ENCODE results near the gene STK39. TPM values are rescaled to one million over a fixed set of nuclear protein-coding genes. Genes with fewer than 3 reads are reported as not detected.

STK39 gene
- total and polyA plus RNA-seq, 2 donors from 2014 or later: 15.9 to 27.1 TPM

- Histone ChIP-seq H3K36me3 (ENCODE audit: control insufficient read depth in 2 of 3, insufficient read depth in 3 of 3, low read length in 3 of 3) (no peaks in the 10 kb centered on the region), H3K9ac (ENCODE audit: low read length in 3 of 3) (no peak overlapping the region), H3K27ac (ENCODE audit: low read depth in 2 of 2, low read length in 2 of 2) (no peak overlapping the region), H3K4me1 (ENCODE audit: control insufficient read depth in 2 of 3, insufficient read depth in 2 of 3, low read depth in 1 of 3, low read length in 3 of 3) (no peaks in the 10 kb centered on the region), H3K27me3 (ENCODE audit: control insufficient read depth, insufficient read depth, low read length) (no peaks in the 10 kb centered on the region), H3K4me3 (ENCODE audit: low read length in 3 of 3) (no peak overlapping the region), H3K9me3 (ENCODE audit: control insufficient read depth in 2 of 3, insufficient read depth in 1 of 3, low read length in 3 of 3) (no peaks in the 10 kb centered on the region)
- DNase-seq (no peak), FAIRE-seq (no peak)
- intact Hi-C loops (cut with DNase I): no loop called here
- TF ChIP-seq CTCF (IDR thresholded peaks at IDR 0.05; ENCODE audit: borderline replicate concordance, extremely low read depth, insufficient read depth): no peak
These were observed 245.3 kb downstream of the STK39 start for GRCh38 chr2:168002021-168002553.

- TF ChIP-seq CTCF (IDR thresholded peaks at IDR 0.05; ENCODE audit: borderline replicate concordance, extremely low read depth, insufficient read depth): no peak
- no peaks in the 10 kb centered on the region for H3K27me3 ChIP-seq (ENCODE audit: control insufficient read depth, insufficient read depth, low read length)
- no peak overlapping the region for H3K4me3 ChIP-seq (ENCODE audit: low read length in 3 of 3)
- intact Hi-C loops (cut with DNase I): no loop called here
- H3K9ac ChIP-seq (ENCODE audit: low read length in 3 of 3): no peak overlapping the region
- FAIRE-seq: no peak
- DNase-seq: no peak
- H3K27ac ChIP-seq (ENCODE audit: low read depth in 2 of 2, low read length in 2 of 2): no peak overlapping the region
- no peaks in the 10 kb centered on the region for H3K9me3 ChIP-seq (ENCODE audit: control insufficient read depth in 2 of 3, insufficient read depth in 1 of 3, low read length in 3 of 3)
- no peaks in the 10 kb centered on the region for H3K4me1 ChIP-seq (ENCODE audit: control insufficient read depth in 2 of 3, insufficient read depth in 2 of 3, low read depth in 1 of 3, low read length in 3 of 3)
- no peaks in the 10 kb centered on the region for H3K36me3 ChIP-seq (ENCODE audit: control insufficient read depth in 2 of 3, insufficient read depth in 3 of 3, low read length in 3 of 3)
These were observed 255.1 kb downstream of the STK39 start for GRCh38 chr2:167992278-167992677.

- Histone ChIP-seq H3K4me3 (ENCODE audit: low read length in 3 of 3) (no peak overlapping the region), H3K27ac (ENCODE audit: low read depth in 2 of 2, low read length in 2 of 2) (no peak overlapping the region), H3K9ac (ENCODE audit: low read length in 3 of 3) (no peak overlapping the region), H3K4me1 (ENCODE audit: control insufficient read depth in 2 of 3, insufficient read depth in 2 of 3, low read depth in 1 of 3, low read length in 3 of 3) (no peaks in the 10 kb centered on the region), H3K9me3 (ENCODE audit: control insufficient read depth in 2 of 3, insufficient read depth in 1 of 3, low read length in 3 of 3) (no peaks in the 10 kb centered on the region), H3K36me3 (ENCODE audit: control insufficient read depth in 2 of 3, insufficient read depth in 3 of 3, low read length in 3 of 3) (no peaks in the 10 kb centered on the region), H3K27me3 (ENCODE audit: control insufficient read depth, insufficient read depth, low read length) (no peaks in the 10 kb centered on the region)
- DNase-seq (no peak), FAIRE-seq (no peak)
- TF ChIP-seq CTCF (IDR thresholded peaks at IDR 0.05; ENCODE audit: borderline replicate concordance, extremely low read depth, insufficient read depth): no peak
- intact Hi-C loops (cut with DNase I): no loop called here
These were observed 257.3 kb downstream of the STK39 start for GRCh38 chr2:167990062-167990461.

GRCh38 chr2:167988296-167988695 lies 259.1 kb downstream of the STK39 start:
- no peaks in the 10 kb centered on the region for H3K9me3 ChIP-seq (ENCODE audit: control insufficient read depth in 2 of 3, insufficient read depth in 1 of 3, low read length in 3 of 3)
- H3K27ac ChIP-seq (ENCODE audit: low read depth in 2 of 2, low read length in 2 of 2): no peak overlapping the region
- H3K4me1 ChIP-seq (ENCODE audit: control insufficient read depth in 2 of 3, insufficient read depth in 2 of 3, low read depth in 1 of 3, low read length in 3 of 3): no peaks in the 10 kb centered on the region
- no peak for FAIRE-seq
- DNase-seq: no peak
- intact Hi-C loops (cut with DNase I): no loop called here
- H3K36me3 ChIP-seq (ENCODE audit: control insufficient read depth in 2 of 3, insufficient read depth in 3 of 3, low read length in 3 of 3): no peaks in the 10 kb centered on the region
- H3K27me3 ChIP-seq (ENCODE audit: control insufficient read depth, insufficient read depth, low read length): no peaks in the 10 kb centered on the region
- no peak overlapping the region for H3K4me3 ChIP-seq (ENCODE audit: low read length in 3 of 3)
- TF ChIP-seq CTCF (IDR thresholded peaks at IDR 0.05; ENCODE audit: borderline replicate concordance, extremely low read depth, insufficient read depth): no peak
- H3K9ac ChIP-seq (ENCODE audit: low read length in 3 of 3): no peak overlapping the region

All from kidney (tissue), 14 donors.